WTC11 (cell line): Measurements from ENCODE around the gene FTSJ3. TPM values are rescaled to one million over a fixed set of nuclear protein-coding genes. Genes with fewer than 3 reads are reported as not detected.

Experiments used
- ATAC-seq: fragments of 200-7000 bp; cut with Tn5 transposase; 2 replicates; pipeline ENCODE4 v1.10.0; 2021; ENCODE audit warnings: mild to moderate bottlenecking, moderate library complexity
- CTCF ChIA-PET: fragments of 300-600 bp; sonication (Branson Sonifier 250); formaldehyde crosslinking; loops from one replicate; lab custom pipeline; 2021; ENCODE audit warnings: antibody characterized with exemption; lab: Charles Lee
- POLR2A ChIA-PET: fragments of 350-600 bp; sonication (Branson Sonifier 250); formaldehyde crosslinking; loops from one replicate; lab custom pipeline; 2021; ENCODE audit warnings: antibody characterized with exemption; lab: Charles Lee
- DNase-seq: peaks from one replicate; pipeline ENCODE4 v3.0.0; 2021; ENCODE audit warnings: low spot score
- H3K27ac Mint-ChIP-seq: 2 replicates; pipeline ENCODE4 v1.8.0; 2021; ENCODE audit warnings: mixed read lengths
- H3K27me3 Mint-ChIP-seq: 2 replicates; pipeline ENCODE4 v1.8.0; 2021; ENCODE audit warnings: low read depth, mild to moderate bottlenecking, moderate library complexity, mixed read lengths
- H3K36me3 Mint-ChIP-seq: 2 replicates; pipeline ENCODE4 v1.8.0; 2021; ENCODE audit warnings: mixed read lengths
- H3K4me1 Mint-ChIP-seq: 2 replicates; pipeline ENCODE4 v1.8.0; 2022; ENCODE audit warnings: mixed read lengths
- H3K4me3 Mint-ChIP-seq: 2 replicates; pipeline ENCODE4 v1.8.0; 2021; ENCODE audit warnings: mild to moderate bottlenecking, moderate library complexity, mixed read lengths
- H3K9me3 Mint-ChIP-seq: 2 replicates; pipeline ENCODE4 v1.8.0; 2021; ENCODE audit warnings: mixed read lengths
- CREB1 ChIP-seq: sonication (generic); formaldehyde crosslinking; IDR thresholded peaks from 2 replicates; pipeline ENCODE4 v1.8.0; 2023; ENCODE audit warnings: mild to moderate bottlenecking, missing genetic modification reagents
- CREM ChIP-seq: sonication (generic); formaldehyde crosslinking; IDR thresholded peaks from 2 replicates; pipeline ENCODE4 v1.8.1; 2022; ENCODE audit warnings: mild to moderate bottlenecking, missing genetic modification reagents, moderate library complexity
- ELF4 ChIP-seq: sonication (generic); formaldehyde crosslinking; IDR thresholded peaks from 2 replicates; pipeline ENCODE4 v1.8.1; 2022; ENCODE audit warnings: low read depth, mild to moderate bottlenecking, moderate library complexity, missing genetic modification reagents
- EMX1 ChIP-seq: fragments of 250-450 bp; sonication (Bioruptor Pico); IDR thresholded peaks from 2 replicates; pipeline ENCODE4 v1.8.0; 2021; ENCODE audit warnings: mild to moderate bottlenecking
- GRHL2 ChIP-seq: fragments of 250-450 bp; sonication (Bioruptor Pico); IDR thresholded peaks from 2 replicates; pipeline ENCODE4 v1.8.0; 2022; ENCODE audit warnings: mild to moderate bottlenecking, moderate library complexity; ENCODE audit not compliant: insufficient replicate concordance, severe bottlenecking
- GTF2I ChIP-seq: fragments of 250-450 bp; sonication (Bioruptor Pico); conservative IDR thresholded peaks from 2 replicates; pipeline ENCODE4 v1.4.0; 2021; ENCODE audit warnings: mild to moderate bottlenecking
- JAZF1 ChIP-seq: fragments of 250-450 bp; sonication (Bioruptor Pico); IDR thresholded peaks from 2 replicates; pipeline ENCODE4 v1.9.0; 2021; ENCODE audit warnings: moderate library complexity, mild to moderate bottlenecking, inconsistent platforms
- JUN ChIP-seq: sonication (generic); formaldehyde crosslinking; IDR thresholded peaks from 2 replicates; pipeline ENCODE4 v1.8.0; 2023; ENCODE audit warnings: mild to moderate bottlenecking, missing genetic modification reagents
- RORB ChIP-seq: fragments of 250-450 bp; sonication (Bioruptor Pico); IDR thresholded peaks from 2 replicates; pipeline ENCODE4 v1.9.0; 2021; ENCODE audit warnings: mild to moderate bottlenecking
- SOX15 ChIP-seq: fragments of 250-450 bp; sonication (Bioruptor Pico); IDR thresholded peaks from 2 replicates; pipeline ENCODE4 v1.9.0; 2021; ENCODE audit warnings: mild to moderate bottlenecking
- total RNA-seq: library from RNA; stranded (reverse); gene quantifications from 3 replicates; pipeline ENCODE4 v1.2.3, GENCODE V29; 2021
- TF ChIP-seq, protein P1 (sequence below): sonication (generic); formaldehyde crosslinking; IDR thresholded peaks from 2 replicates; pipeline ENCODE4 v1.8.1; 2022; ENCODE audit warnings: low read depth, mild to moderate bottlenecking, moderate library complexity, missing genetic modification reagents, borderline replicate concordance
- TF ChIP-seq, protein P2 (sequence below): sonication (generic); formaldehyde crosslinking; IDR thresholded peaks from 2 replicates; pipeline ENCODE4 v1.8.0; 2023; ENCODE audit warnings: mild to moderate bottlenecking, missing genetic modification reagents
- TF ChIP-seq, protein P3 (sequence below): sonication (generic); formaldehyde crosslinking; IDR thresholded peaks from 2 replicates; pipeline ENCODE4 v1.8.1; 2023; ENCODE audit warnings: mild to moderate bottlenecking, missing genetic modification reagents, moderate library complexity
- TF ChIP-seq, protein P4 (sequence below): fragments of 250-450 bp; sonication (Bioruptor Pico); IDR thresholded peaks from 2 replicates; pipeline ENCODE4 v1.8.0; 2021; ENCODE audit warnings: mild to moderate bottlenecking
- TF ChIP-seq, protein P5 (sequence below): fragments of 250-450 bp; sonication (Bioruptor Pico); IDR thresholded peaks from 2 replicates; pipeline ENCODE4 v2.1.2; 2022; ENCODE audit warnings: mild to moderate bottlenecking, moderate library complexity

The FTSJ3 gene
- total RNA-seq, 1 experiment from 2014 or later = 62.1 TPM

DNA sequence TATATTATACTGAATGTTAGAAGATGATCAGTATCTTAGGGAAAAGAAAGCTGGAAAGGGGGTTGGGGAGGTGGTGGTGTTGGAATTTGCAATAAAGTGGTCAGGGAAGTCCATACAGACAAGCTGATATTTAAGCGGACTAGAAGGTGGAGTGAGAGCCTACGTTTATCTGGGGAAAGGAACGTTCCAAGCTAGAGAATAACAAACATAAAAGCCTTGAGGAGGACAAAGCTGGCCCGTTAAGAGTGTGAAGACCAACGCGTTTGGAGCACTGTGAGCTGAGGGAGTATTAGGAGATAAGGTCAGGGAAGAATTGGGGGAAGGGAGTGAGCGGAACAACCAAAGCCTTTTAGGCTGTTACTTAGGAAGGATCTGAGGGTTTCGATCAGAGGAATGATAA, 52.0 kb downstream of the FTSJ3 start (continued):
- TF ChIP-seq, protein P1, sequence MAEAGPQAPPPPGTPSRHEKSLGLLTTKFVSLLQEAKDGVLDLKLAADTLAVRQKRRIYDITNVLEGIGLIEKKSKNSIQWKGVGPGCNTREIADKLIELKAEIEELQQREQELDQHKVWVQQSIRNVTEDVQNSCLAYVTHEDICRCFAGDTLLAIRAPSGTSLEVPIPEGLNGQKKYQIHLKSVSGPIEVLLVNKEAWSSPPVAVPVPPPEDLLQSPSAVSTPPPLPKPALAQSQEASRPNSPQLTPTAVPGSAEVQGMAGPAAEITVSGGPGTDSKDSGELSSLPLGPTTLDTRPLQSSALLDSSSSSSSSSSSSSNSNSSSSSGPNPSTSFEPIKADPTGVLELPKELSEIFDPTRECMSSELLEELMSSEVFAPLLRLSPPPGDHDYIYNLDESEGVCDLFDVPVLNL (CRISPR knock-in tag) = no peak
- TF ChIP-seq, protein P2, sequence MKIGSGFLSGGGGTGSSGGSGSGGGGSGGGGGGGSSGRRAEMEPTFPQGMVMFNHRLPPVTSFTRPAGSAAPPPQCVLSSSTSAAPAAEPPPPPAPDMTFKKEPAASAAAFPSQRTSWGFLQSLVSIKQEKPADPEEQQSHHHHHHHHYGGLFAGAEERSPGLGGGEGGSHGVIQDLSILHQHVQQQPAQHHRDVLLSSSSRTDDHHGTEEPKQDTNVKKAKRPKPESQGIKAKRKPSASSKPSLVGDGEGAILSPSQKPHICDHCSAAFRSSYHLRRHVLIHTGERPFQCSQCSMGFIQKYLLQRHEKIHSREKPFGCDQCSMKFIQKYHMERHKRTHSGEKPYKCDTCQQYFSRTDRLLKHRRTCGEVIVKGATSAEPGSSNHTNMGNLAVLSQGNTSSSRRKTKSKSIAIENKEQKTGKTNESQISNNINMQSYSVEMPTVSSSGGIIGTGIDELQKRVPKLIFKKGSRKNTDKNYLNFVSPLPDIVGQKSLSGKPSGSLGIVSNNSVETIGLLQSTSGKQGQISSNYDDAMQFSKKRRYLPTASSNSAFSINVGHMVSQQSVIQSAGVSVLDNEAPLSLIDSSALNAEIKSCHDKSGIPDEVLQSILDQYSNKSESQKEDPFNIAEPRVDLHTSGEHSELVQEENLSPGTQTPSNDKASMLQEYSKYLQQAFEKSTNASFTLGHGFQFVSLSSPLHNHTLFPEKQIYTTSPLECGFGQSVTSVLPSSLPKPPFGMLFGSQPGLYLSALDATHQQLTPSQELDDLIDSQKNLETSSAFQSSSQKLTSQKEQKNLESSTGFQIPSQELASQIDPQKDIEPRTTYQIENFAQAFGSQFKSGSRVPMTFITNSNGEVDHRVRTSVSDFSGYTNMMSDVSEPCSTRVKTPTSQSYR (CRISPR knock-in tag) = no peak
- no peak for TF ChIP-seq ELF4 (CRISPR knock-in tag)
- TF ChIP-seq JUN = no peak
- no peak for TF ChIP-seq CREB1 (CRISPR knock-in tag)
- TF ChIP-seq GRHL2 = no peak
- TF ChIP-seq, protein P3, sequence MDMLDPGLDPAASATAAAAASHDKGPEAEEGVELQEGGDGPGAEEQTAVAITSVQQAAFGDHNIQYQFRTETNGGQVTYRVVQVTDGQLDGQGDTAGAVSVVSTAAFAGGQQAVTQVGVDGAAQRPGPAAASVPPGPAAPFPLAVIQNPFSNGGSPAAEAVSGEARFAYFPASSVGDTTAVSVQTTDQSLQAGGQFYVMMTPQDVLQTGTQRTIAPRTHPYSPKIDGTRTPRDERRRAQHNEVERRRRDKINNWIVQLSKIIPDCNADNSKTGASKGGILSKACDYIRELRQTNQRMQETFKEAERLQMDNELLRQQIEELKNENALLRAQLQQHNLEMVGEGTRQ (CRISPR knock-in tag) = no peak
- TF ChIP-seq JAZF1 (CRISPR knock-in tag) = no peak

DNA sequence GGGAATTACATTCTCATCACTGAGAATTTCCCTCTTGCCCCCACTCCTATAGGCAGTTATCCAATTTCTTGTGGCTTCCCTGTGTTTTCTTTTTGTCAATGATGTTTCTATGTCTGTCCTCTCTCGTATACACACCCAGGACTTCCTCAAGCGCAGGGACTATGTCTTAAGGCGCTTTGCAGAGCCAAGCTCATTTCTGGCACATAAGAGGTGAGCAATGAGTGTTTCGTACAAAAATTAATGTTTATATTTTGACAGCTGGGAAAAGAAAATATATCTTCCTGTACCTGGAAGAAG, 52.5 kb downstream of the FTSJ3 start:
- Mint-ChIP-seq H3K27ac (peak overlapping the region; percentile 87), H3K36me3 (peaks cover 25% of the 10 kb centered on the region), H3K4me3 (peak overlapping the region; percentile 97), H3K27me3 (no peaks in the 10 kb centered on the region), H3K9me3 (no peaks in the 10 kb centered on the region), H3K4me1 (peaks cover 21% of the 10 kb centered on the region)
- ChIA-PET CTCF (interaction anchor here (0.9 to 1.2 kb wide), 3 partner anchors 65 to 77 kb away, joined by 3 read pairs; no protein-coding TSS in a partner anchor), POLR2A (interaction anchor here (1.1 to 1.6 kb wide), 3 partner anchors 32 to 52 kb away, joined by 3 to 5 read pairs (median 4); partner anchors contain the start of gene PSMC5)
- DNase-seq (no peak), ATAC-seq (no peak)
- TF ChIP-seq, protein P1 (CRISPR knock-in tag) = no peak
- TF ChIP-seq, protein P3 (CRISPR knock-in tag) = no peak
- TF ChIP-seq, protein P4, sequence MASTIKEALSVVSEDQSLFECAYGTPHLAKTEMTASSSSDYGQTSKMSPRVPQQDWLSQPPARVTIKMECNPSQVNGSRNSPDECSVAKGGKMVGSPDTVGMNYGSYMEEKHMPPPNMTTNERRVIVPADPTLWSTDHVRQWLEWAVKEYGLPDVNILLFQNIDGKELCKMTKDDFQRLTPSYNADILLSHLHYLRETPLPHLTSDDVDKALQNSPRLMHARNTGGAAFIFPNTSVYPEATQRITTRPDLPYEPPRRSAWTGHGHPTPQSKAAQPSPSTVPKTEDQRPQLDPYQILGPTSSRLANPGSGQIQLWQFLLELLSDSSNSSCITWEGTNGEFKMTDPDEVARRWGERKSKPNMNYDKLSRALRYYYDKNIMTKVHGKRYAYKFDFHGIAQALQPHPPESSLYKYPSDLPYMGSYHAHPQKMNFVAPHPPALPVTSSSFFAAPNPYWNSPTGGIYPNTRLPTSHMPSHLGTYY (CRISPR knock-in tag) = no peak
- no peak for TF ChIP-seq GTF2I (CRISPR knock-in tag)
- no peak for TF ChIP-seq CREM (CRISPR knock-in tag)
- TF ChIP-seq SOX15 (CRISPR knock-in tag) = no peak
- TF ChIP-seq, protein P5, sequence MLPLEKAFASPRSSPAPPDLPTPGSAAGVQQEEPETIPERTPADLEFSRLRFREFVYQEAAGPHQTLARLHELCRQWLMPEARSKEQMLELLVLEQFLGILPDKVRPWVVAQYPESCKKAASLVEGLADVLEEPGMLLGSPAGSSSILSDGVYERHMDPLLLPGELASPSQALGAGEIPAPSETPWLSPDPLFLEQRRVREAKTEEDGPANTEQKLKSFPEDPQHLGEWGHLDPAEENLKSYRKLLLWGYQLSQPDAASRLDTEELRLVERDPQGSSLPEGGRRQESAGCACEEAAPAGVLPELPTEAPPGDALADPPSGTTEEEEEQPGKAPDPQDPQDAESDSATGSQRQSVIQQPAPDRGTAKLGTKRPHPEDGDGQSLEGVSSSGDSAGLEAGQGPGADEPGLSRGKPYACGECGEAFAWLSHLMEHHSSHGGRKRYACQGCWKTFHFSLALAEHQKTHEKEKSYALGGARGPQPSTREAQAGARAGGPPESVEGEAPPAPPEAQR = no peak
- TF ChIP-seq RORB (CRISPR knock-in tag) = no peak
- TF ChIP-seq EMX1 = no peak
